ENCODE measurements around the gene FRMD3. TPM values are rescaled to one million over a fixed set of nuclear protein-coding genes. Genes with fewer than 3 reads are reported as not detected.

The FRMD3 gene
- total RNA-seq, 1 experiment from 2014 or later = 1.4 TPM

DNA sequence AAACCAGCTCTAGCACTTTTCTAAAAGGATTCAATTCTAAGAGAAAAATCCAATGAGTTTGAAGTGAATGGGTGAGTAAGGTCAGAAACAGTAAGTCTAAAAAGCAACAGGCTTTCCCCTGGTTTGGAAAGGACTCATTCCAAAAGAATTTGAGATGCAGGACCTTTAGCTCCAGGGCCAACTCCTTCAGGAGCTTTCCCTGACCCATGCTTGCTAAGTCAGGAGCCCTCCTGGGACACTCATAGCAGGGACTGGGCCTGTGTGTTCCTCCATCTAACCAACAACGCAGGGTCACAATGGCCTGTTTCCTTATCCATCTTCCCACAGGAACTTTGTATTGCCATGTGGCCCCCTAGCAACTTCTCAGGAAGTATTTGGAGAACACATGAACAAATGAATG, 198.8 kb downstream of the FRMD3 start (continued):
- TF ChIP-seq, protein P1, sequence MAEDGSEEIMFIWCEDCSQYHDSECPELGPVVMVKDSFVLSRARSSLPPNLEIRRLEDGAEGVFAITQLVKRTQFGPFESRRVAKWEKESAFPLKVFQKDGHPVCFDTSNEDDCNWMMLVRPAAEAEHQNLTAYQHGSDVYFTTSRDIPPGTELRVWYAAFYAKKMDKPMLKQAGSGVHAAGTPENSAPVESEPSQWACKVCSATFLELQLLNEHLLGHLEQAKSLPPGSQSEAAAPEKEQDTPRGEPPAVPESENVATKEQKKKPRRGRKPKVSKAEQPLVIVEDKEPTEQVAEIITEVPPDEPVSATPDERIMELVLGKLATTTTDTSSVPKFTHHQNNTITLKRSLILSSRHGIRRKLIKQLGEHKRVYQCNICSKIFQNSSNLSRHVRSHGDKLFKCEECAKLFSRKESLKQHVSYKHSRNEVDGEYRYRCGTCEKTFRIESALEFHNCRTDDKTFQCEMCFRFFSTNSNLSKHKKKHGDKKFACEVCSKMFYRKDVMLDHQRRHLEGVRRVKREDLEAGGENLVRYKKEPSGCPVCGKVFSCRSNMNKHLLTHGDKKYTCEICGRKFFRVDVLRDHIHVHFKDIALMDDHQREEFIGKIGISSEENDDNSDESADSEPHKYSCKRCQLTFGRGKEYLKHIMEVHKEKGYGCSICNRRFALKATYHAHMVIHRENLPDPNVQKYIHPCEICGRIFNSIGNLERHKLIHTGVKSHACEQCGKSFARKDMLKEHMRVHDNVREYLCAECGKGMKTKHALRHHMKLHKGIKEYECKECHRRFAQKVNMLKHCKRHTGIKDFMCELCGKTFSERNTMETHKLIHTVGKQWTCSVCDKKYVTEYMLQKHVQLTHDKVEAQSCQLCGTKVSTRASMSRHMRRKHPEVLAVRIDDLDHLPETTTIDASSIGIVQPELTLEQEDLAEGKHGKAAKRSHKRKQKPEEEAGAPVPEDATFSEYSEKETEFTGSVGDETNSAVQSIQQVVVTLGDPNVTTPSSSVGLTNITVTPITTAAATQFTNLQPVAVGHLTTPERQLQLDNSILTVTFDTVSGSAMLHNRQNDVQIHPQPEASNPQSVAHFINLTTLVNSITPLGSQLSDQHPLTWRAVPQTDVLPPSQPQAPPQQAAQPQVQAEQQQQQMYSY (CRISPR knock-in tag; IDR thresholded peaks at IDR 0.05) = no peak
- TF ChIP-seq, protein P2, sequence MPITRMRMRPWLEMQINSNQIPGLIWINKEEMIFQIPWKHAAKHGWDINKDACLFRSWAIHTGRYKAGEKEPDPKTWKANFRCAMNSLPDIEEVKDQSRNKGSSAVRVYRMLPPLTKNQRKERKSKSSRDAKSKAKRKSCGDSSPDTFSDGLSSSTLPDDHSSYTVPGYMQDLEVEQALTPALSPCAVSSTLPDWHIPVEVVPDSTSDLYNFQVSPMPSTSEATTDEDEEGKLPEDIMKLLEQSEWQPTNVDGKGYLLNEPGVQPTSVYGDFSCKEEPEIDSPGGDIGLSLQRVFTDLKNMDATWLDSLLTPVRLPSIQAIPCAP (CRISPR knock-in tag; IDR thresholded peaks at IDR 0.05) = no peak
- no peak for TF ChIP-seq ZNF138 (CRISPR knock-in tag; conservative IDR thresholded peaks at IDR 0.05)

DNA sequence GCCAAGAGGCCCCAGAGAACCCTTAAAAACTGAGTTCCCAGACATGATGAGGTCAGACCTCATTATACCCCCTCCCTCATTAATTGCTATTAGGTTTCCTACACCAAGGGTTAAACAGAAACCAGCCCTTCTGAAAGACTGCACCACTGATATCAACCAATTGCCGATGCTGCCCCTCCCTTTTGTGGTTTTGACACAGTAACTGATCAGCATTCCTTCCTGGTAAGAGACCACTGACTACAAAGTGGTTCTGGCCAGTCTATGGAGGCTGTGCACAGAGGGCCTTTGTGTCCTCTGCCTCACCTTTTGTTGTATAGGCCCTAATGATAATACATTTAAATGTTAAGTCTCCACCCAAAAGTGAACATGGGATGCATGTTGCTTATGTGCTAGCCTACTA, 201.5 kb downstream of the FRMD3 start:
- DNase-seq (ENCODE audit: low spot score) (no peak), ATAC-seq (no peak)
- POLR2A ChIA-PET = no interaction called here
- CTCF ChIA-PET = interaction anchor here (1.0 to 5.2 kb wide), 2 partner anchors 208 to 260 kb away, joined by 3 to 128 read pairs; no protein-coding TSS in a partner anchor
- H3K9me3 Mint-ChIP-seq = peaks cover 9% of the 10 kb centered on the region
- H3K27ac Mint-ChIP-seq = no peak overlapping the region
- H3K27me3 Mint-ChIP-seq (ENCODE audit: low read depth) = no peaks in the 10 kb centered on the region
- no peaks in the 10 kb centered on the region for H3K36me3 Mint-ChIP-seq
- TF ChIP-seq, protein P3, sequence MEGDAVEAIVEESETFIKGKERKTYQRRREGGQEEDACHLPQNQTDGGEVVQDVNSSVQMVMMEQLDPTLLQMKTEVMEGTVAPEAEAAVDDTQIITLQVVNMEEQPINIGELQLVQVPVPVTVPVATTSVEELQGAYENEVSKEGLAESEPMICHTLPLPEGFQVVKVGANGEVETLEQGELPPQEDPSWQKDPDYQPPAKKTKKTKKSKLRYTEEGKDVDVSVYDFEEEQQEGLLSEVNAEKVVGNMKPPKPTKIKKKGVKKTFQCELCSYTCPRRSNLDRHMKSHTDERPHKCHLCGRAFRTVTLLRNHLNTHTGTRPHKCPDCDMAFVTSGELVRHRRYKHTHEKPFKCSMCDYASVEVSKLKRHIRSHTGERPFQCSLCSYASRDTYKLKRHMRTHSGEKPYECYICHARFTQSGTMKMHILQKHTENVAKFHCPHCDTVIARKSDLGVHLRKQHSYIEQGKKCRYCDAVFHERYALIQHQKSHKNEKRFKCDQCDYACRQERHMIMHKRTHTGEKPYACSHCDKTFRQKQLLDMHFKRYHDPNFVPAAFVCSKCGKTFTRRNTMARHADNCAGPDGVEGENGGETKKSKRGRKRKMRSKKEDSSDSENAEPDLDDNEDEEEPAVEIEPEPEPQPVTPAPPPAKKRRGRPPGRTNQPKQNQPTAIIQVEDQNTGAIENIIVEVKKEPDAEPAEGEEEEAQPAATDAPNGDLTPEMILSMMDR (IDR thresholded peaks at IDR 0.05) = no peak
- TF ChIP-seq, protein P4, sequence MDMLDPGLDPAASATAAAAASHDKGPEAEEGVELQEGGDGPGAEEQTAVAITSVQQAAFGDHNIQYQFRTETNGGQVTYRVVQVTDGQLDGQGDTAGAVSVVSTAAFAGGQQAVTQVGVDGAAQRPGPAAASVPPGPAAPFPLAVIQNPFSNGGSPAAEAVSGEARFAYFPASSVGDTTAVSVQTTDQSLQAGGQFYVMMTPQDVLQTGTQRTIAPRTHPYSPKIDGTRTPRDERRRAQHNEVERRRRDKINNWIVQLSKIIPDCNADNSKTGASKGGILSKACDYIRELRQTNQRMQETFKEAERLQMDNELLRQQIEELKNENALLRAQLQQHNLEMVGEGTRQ (CRISPR knock-in tag; IDR thresholded peaks at IDR 0.05) = no peak
- TF ChIP-seq NR3C1 (CRISPR knock-in tag; conservative IDR thresholded peaks at IDR 0.05; ENCODE audit: low read depth) (no peak), CREM (CRISPR knock-in tag; IDR thresholded peaks at IDR 0.05) (no peak), ZNF263 (CRISPR knock-in tag; IDR thresholded peaks at IDR 0.05; ENCODE audit: low read depth) (no peak), IRF2 (CRISPR knock-in tag; IDR thresholded peaks at IDR 0.05; ENCODE audit: borderline replicate concordance, low read depth) (no peak), ZNF317 (CRISPR knock-in tag; IDR thresholded peaks at IDR 0.05; ENCODE audit: borderline replicate concordance, low read depth) (no peak)
- TF ChIP-seq, protein P5, sequence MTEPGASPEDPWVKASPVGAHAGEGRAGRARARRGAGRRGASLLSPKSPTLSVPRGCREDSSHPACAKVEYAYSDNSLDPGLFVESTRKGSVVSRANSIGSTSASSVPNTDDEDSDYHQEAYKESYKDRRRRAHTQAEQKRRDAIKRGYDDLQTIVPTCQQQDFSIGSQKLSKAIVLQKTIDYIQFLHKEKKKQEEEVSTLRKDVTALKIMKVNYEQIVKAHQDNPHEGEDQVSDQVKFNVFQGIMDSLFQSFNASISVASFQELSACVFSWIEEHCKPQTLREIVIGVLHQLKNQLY (CRISPR knock-in tag; IDR thresholded peaks at IDR 0.05) = no peak
- no peak overlapping the region for H3K4me3 Mint-ChIP-seq
- no peaks in the 10 kb centered on the region for H3K4me1 Mint-ChIP-seq

DNA sequence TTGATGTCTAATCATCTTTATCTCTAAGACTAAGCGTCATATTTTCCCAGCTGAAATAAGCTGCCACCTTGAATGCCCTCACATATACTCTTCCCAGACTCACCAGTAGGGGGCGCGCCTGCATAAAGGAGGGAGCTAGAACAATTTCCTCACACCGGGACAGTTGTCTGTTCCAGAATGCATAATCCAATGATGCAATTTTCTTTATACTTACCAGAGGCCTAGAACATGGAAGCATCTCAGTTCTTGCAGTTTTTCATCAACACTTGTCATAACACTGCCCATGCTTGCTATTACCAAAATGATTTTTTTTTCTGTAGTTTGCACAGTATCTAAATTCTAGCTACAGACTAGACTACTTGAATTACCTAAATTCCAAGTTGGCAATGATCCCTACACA, 203.9 kb downstream of the FRMD3 start:
- no peak for TF ChIP-seq NR3C1 (CRISPR knock-in tag; conservative IDR thresholded peaks at IDR 0.05; ENCODE audit: low read depth)
- TF ChIP-seq GABPB1 (CRISPR knock-in tag; IDR thresholded peaks at IDR 0.05) = peak; percentile 89
- TF ChIP-seq, protein P6, sequence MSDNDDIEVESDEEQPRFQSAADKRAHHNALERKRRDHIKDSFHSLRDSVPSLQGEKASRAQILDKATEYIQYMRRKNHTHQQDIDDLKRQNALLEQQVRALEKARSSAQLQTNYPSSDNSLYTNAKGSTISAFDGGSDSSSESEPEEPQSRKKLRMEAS (CRISPR knock-in tag; IDR thresholded peaks at IDR 0.05) = no peak
- TF ChIP-seq JUN (CRISPR knock-in tag; IDR thresholded peaks at IDR 0.05) = no peak
- TF ChIP-seq, protein P7, sequence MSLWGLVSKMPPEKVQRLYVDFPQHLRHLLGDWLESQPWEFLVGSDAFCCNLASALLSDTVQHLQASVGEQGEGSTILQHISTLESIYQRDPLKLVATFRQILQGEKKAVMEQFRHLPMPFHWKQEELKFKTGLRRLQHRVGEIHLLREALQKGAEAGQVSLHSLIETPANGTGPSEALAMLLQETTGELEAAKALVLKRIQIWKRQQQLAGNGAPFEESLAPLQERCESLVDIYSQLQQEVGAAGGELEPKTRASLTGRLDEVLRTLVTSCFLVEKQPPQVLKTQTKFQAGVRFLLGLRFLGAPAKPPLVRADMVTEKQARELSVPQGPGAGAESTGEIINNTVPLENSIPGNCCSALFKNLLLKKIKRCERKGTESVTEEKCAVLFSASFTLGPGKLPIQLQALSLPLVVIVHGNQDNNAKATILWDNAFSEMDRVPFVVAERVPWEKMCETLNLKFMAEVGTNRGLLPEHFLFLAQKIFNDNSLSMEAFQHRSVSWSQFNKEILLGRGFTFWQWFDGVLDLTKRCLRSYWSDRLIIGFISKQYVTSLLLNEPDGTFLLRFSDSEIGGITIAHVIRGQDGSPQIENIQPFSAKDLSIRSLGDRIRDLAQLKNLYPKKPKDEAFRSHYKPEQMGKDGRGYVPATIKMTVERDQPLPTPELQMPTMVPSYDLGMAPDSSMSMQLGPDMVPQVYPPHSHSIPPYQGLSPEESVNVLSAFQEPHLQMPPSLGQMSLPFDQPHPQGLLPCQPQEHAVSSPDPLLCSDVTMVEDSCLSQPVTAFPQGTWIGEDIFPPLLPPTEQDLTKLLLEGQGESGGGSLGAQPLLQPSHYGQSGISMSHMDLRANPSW (CRISPR knock-in tag; conservative IDR thresholded peaks at IDR 0.05; ENCODE audit: low read depth) = no peak
- TF ChIP-seq, protein P3 (IDR thresholded peaks at IDR 0.05) = peak; percentile 95
- Mint-ChIP-seq H3K27me3 (ENCODE audit: low read depth) (no peaks in the 10 kb centered on the region), H3K27ac (no peak overlapping the region), H3K4me1 (no peaks in the 10 kb centered on the region), H3K36me3 (no peaks in the 10 kb centered on the region), H3K4me3 (no peak overlapping the region), H3K9me3 (peaks cover 16% of the 10 kb centered on the region)
- ATAC-seq (peak; percentile 82), DNase-seq (ENCODE audit: low spot score) (peak; percentile 85)
- ChIA-PET CTCF (interaction anchor here (0.5 to 5.2 kb wide), 53 partner anchors 10 to 382 kb away, joined by 3 to 128 read pairs (median 5); partner anchors contain the start of genes FRMD3, IDNK and UBQLN1), POLR2A (no interaction called here)

All from WTC11 (cell line).